Superior temporal gyrus (tissue), 1 donor: Measurements from ENCODE around the gene ITGA8.

Source experiments
- DNase-seq: peaks from one replicate; pipeline ENCODE4 v3.0.0-alpha.2; 2016; ENCODE audit errors: extremely low spot score

The ITGA8 gene

DNA sequence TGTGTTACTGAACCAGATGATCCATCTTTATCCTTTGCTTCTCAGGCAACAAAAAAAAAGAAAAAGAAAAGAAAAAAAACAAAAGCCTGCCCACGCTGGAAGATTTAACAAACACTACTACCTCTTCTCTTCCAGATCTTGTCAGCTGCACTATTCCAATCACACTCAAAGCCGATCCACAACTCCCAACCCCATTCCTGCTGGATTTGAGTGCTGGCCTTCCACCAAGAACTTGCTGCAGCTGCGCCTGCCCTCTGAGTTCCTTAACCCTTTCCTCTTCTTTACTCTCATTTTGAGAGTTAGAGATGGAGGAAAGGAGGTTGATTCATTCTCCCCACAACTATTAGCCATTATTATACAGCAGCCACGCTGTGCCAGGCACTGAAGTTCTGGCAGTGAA, 16.0 kb upstream of the ITGA8 start:
- DNase-seq: no peak

DNA sequence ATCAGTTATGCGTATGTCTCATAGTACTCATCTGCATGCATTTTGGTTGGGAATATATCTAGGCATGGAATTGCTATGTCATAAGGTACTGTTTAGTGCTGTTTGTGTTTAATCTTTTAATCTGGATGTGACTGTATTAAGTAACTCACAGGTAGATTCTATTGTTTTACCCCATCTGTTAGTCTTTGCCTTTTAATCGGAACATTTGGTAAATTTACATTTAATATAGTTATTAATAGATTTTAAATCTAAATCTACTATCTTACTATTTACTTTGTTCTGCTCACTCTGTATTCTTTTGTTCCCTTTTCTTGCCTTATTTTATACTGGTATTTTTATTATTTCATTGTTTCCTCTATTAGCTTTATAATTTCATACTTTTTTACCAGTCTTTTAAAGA, 10.6 kb upstream of the ITGA8 start:
- no peak for DNase-seq

DNA sequence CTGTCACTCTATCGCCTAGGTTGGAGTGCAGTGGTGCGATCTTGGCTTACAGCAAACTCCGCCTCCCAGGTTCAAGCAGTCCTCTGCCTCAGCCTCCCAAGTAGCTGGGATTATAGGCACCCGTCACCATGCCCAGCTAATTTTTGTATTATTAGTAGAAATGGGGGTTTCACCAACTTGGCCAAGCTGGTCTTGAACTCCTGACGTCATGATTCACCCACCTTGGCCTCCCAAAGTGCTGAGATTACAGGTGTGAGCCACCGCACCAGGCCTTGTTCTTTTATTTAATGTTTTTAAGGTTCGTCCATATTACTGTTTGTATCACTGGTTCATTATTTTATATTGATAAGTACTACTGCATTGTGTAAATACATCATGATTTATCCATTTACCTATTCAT, 10.2 kb upstream of the ITGA8 start:
- no peak for DNase-seq

GRCh38 chr10:15726042-15726441, 6.3 kb upstream of the ITGA8 start:
- DNase-seq: no peak

GRCh38 chr10:15725603-15726002, 5.9 kb upstream of the ITGA8 start:
- peak; percentile 83 for DNase-seq

GRCh38 chr10:15724683-15725082, 5.0 kb upstream of the ITGA8 start:
- DNase-seq: no peak

DNA sequence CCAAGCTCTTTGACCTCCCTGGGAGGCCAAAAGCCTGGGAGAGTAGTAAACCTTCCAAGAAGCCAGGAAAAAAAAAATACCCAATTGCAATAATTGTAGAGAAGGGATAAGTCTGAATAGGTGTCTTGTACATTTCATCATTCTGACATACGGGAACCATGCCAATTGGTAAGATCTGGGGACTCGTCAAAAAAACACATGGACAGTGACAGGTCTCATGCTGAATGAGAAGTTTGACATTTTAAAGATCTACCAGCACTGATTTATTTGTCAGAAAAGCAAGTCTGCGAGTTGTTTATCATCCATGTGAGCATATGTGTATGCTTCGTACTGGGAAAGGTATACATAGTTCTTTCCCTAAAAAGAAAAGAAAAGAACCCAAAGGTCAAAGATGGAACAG, 4.1 kb upstream of the ITGA8 start:
- no peak for DNase-seq

GRCh38 chr10:15720635-15721287, 1.0 kb upstream of the ITGA8 start:
- DNase-seq: no peak

DNA sequence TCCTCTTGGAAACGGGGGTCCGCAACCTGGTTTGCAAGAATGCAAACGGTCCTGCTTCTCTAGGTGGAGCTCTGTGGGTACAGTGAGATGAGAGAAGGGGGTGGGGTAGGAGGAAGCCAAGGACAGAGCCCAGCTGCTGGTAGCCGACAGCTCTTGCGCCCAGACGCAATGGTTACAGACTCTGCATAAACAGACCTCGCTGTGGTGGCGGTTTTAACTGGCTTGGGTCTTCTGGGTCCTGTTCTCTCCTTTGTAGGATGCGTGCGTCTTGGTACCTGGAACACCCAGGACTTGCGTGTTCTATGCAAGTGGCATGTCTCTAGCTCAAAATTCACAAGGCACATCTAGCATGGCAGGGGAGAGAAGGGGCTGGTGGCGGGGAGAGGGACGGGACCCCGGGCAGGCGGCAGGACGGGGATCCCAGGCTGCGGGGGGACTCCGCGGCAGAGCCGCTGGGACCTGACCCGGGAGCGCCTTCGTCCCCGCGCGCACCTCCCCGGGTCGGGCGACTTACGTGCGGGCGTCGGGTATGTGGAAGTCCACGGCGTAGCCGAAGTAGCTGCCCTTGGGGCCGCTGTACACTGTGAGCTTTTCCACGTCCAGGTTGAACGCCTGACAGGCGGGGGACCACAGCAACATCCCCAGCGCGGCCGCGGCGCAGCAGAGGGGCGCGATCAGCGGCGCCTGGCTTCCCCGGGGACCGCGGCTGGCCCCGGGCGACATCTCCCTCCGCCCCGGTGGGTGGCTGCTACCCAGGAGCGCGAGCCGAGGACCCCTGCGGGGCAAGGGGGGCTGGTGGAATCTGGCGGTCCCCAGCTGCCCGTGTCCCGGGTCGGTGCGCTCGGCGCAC, 448 bp downstream of the ITGA8 start:
- no peak for DNase-seq

DNA sequence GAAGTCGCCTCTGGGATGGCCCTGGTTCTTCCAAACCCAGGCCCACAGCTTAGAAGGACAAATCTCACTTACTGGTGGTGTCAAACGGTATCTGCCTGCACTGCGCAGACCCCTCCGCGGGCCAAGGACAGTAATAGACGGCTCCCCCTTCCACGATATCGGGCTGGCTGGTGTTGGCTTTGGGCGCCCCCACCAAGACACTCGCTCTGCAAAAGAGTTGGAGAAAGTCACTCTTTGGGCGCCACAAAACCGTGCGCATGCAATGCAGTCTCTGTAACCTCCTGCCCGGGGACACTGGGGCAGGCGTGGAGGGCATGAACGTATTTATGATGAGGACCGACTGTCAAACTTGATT, 1.1 kb downstream of the ITGA8 start:
- DNase-seq: no peak

GRCh38 chr10:15715619-15716227, 4.0 kb downstream of the ITGA8 start:
- no peak for DNase-seq

DNA sequence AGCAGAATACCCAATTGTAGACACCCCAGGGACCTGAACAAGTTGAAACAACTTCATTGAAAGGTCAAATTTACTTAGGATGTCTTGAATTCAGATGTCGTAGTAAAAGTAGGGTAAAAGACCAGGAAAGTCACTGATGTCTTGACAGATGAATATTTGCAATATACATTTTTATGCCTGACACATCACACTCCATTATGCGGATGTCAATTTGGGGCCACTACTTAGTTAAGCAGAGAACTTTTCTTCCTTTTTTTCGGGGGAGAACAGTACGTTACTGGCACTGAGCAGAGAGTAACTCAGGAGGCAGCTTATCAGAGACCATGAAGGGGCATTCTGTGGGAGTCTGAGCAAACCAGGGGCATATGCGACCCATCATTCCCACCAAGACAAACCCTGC, 4.9 kb downstream of the ITGA8 start:
- no peak for DNase-seq

- no peak for DNase-seq
Observed at GRCh38 chr10:15712883-15713282, 6.8 kb downstream of the ITGA8 start.

GRCh38 chr10:15710455-15710854, 9.3 kb downstream of the ITGA8 start:
- no peak for DNase-seq

DNA sequence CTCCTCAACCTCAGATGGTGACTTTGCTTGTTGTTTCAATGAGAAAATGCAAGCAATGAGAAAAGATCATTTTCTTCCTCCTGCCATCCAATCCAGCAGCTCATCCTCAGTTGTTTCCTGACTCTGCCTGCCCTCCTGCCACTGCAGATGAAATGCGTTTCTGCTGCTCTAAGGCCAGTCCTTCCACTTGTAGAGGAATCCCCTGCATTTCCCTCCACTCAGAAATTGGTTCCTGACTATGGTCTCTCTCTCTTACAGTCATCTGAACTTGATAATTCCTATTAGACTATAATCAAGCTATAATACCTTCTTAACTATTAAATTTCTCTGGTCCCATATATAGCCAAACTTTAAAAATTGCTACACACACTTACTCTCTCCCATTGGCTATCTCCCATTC, 14.4 kb downstream of the ITGA8 start:
- no peak for DNase-seq

DNA sequence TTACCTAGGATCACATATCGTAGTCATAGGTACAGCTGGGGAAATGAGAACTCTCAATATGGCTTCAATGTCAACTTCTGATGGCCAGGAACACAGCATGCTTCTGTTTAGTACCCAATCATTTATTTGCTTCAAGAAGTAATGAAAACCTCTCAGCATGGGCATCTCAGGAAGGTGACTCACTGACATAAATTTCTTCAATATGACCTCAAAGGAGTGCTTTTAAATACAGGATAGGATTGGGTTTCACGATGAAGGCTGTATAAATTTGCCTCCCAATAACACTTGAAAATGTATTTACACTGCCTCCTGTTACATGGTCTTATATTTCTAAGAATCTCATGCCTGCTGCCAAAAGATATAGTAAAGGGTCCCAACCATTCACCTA, 15.1 kb downstream of the ITGA8 start:
- DNase-seq: no peak

GRCh38 chr10:15703944-15704580, 15.7 kb downstream of the ITGA8 start:
- no peak for DNase-seq

DNA sequence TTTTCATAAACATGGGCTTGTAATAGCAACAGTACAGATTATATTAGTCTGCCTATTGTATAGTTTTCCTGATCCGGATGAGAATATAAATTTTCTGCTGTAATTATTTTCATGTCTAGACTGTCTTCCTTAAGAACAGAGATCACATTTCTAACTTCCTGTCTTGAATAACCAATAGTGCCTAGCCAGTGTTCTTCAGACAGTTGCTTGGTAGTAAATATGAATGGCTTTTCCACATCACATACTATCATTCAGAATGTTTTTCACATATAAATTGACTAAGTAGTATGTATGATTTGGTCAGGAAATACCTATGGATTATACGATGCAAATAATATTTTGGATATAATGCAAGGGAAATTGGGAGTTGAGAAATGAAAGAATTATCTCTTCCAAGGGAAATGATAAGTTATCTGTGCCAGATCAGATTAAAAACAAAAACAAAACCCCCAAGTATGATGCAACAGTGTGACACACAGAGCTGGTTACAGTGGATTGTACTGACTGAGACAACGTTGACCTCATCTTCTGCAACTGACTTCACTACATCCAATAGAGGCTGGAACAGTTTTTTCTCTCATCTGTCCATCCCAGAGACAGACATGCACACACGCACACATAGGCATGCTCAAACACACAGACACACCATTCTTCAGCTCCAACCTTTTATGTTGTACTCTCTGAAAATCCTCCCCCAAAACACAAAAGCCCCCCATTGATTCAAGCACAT, 16.4 kb downstream of the ITGA8 start:
- no peak for DNase-seq

DNA sequence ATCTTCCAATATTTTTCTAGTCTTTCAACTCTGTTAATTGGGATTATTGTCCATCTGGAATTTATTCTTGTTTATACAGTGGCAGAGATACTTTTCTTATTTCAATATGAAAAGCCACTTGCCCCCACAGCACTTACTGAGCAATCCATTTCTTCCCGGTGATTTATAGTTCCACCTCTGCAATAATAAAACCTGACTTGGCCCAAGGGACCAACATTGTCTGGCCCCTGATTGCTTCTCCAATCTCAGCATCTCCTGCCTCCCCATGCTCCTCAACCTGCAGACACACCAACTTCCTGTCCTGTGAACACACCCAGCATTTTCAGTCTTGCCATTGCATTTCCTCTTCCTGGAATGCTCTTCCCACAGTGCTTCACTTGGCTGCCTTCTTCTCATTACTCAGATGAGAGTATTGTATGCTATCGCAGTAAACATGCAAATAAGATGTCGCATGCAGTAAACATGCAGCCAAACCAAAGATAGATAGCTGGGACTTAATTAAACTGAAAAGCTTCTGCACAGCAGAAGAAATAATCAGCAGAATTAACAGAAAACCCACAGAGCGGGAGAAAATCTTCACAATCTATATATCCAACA, 19.5 kb downstream of the ITGA8 start:
- no peak for DNase-seq

DNA sequence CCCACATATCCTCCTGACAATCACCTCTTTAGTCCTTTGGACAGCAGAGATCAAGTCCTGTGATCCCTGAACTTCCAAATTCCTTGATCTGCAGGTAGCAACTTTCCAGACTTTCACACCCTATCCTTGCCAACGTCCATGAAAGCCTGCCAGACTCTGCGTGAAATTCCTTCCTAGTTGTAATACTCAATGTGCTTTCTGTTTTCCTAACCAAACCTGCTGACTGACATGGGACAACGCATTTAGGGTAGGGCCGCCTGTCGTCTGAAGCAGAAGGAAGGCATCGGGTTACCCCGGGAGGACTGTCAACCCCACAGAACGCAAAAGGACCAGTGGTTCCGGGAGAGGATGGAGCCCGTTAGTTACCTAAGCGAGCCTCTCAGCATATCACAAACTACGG, 23.9 kb downstream of the ITGA8 start:
- DNase-seq: no peak

DNA sequence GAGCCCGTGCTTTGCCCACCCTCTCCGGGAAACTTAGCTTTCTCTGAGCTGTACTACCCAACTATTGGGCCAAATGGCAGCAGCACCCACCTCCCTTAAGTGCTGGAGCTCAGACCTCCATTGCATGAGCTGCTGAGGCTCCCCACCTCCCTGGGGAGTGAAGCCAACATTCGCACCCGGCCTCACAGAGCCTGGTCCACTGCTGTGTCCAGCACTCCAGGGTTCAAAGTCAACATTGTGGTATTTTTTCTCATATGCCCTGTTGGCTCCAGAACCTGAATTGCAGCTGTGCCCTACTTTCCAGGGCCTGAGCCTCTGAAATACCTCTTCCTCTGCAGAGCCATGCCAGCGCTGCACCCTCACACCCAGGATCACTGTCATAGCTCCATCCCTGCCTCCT, 29.7 kb downstream of the ITGA8 start:
- DNase-seq: no peak

GRCh38 chr10:15684768-15685167, 35.0 kb downstream of the ITGA8 start:
- no peak for DNase-seq
